PC-9 (cell line): Measurements from ENCODE around the gene CHST15.

Experiments
- EZH2 ChIP-seq: fragments of 200-600 bp; sonication (generic); IDR thresholded peaks from 2 replicates; pipeline ENCODE4 v1.8.0; 2017; ENCODE audit warnings: antibody characterized with exemption, low read depth
- TF ChIP-seq, protein P1 (sequence below): fragments of 200-600 bp; sonication (generic); conservative IDR thresholded peaks from 2 replicates; pipeline ENCODE4 v1.6.1; 2017; ENCODE audit warnings: mixed run types, antibody characterized with exemption, mild to moderate bottlenecking, moderate library complexity

DNA sequence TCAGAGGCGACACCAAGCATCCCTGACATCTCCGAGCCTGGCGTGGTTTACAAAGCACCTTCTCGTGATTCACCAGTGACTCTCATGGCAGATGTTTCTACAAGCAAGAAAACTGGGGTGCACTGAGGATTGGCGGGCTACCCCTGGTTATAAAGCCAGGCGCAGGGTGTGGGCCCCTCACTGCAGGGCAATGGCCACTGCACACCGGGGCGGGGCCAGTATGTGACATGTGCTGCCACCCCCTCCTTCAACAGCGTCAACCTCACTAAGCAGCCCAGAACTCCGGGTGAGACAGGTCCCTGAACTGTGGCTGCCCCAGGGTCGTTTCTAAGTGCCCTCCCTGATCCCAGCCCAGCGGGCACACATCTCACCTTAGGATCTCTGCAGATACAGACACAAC, 63.8 kb downstream of the CHST15 start:
- TF ChIP-seq, protein P1, sequence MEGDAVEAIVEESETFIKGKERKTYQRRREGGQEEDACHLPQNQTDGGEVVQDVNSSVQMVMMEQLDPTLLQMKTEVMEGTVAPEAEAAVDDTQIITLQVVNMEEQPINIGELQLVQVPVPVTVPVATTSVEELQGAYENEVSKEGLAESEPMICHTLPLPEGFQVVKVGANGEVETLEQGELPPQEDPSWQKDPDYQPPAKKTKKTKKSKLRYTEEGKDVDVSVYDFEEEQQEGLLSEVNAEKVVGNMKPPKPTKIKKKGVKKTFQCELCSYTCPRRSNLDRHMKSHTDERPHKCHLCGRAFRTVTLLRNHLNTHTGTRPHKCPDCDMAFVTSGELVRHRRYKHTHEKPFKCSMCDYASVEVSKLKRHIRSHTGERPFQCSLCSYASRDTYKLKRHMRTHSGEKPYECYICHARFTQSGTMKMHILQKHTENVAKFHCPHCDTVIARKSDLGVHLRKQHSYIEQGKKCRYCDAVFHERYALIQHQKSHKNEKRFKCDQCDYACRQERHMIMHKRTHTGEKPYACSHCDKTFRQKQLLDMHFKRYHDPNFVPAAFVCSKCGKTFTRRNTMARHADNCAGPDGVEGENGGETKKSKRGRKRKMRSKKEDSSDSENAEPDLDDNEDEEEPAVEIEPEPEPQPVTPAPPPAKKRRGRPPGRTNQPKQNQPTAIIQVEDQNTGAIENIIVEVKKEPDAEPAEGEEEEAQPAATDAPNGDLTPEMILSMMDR = no peak
- TF ChIP-seq EZH2 = no peak
